ENCODE results near the gene MDK. TPM values are rescaled to one million over a fixed set of nuclear protein-coding genes. Genes with fewer than 3 reads are reported as not detected.

The MDK gene, protein sequence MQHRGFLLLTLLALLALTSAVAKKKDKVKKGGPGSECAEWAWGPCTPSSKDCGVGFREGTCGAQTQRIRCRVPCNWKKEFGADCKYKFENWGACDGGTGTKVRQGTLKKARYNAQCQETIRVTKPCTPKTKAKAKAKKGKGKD
- total RNA-seq: 52.7 and 85.5 TPM in 2 replicates

GRCh38 chr11:46381048-46381818 is at the start of gene MDK:
MDK (plus strand) TSS chr11:46381669; CDS start chr11:46382058, 389 bp downstream.

DNA sequence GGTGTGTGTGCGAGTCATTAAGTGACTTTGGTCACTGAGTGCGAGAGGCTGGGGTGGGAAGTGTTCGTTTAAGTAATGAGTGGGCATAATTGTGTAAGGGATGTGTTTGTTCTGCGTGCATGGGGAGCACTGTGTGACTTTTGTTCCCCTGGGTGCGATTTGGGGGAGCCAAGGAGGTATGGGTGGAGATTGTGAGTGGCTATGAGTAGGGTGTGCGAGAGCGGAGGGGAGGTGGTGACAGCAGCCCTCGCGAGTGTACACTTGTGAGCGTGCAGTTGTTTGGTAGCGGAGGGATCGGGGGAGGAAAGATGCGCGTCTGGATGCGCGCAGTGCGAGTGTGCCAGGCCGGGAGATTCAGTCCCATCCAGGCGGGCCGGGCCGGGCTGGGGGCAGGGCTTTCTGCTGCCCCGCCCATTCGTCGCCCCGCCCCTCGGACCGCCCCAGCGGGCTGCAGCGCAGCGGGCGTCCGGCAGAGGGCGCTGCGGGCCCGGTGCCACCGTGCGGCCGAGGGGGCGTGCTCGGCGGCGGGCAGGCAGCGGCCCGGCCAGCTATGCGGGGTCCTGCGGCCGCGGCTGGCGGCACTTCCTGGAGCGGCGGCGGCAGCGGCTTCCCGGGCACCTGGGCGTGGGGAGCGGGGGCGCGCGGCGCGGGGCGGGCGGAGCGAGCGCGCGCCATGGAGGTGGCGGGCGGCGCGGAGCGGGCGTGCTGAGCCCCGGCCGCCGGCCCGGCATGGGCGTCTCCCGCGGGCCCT is 34.4 kb upstream of the MDK start, which contains the start of gene DGKZ:
TSS of gene DGKZ (plus strand) at position 578 of the 751 bp plus-strand sequence. CDS start 197 bp downstream, outside the sequence.

GRCh38 chr11:46391578-46392420 is 10.3 kb downstream of the MDK start, which contains the start of gene CHRM4:
CHRM4 (minus strand) TSS chr11:46391776; CDS start chr11:46386557, 5,219 bp downstream.

Other genes with a start within 250 kb of the MDK start
- 0.46 and 3.2 TPM in 2 replicates for gene CREB3L1, start 104.0 kb upstream of the MDK start, total RNA-seq
- gene DGKZ, start 34.2 kb upstream of the MDK start, total RNA-seq: 68.2 and 80.1 TPM in 2 replicates
- not detected in 2 replicates for gene CHRM4, start 10.1 kb downstream of the MDK start, total RNA-seq
- gene AMBRA1, start 212.4 kb downstream of the MDK start, total RNA-seq: 21.7 and 22.4 TPM in 2 replicates
- gene HARBI1, start 235.6 kb downstream of the MDK start, total RNA-seq: 1.8 and 3.4 TPM in 2 replicates
- gene ATG13, start 235.9 kb downstream of the MDK start, total RNA-seq: 36.1 and 52.8 TPM in 2 replicates